HL-60 (cell line): ENCODE results near the gene YIPF5.

Source experiments
- DNase-seq, 2 experiments: peaks; one replicate each; pipeline ENCODE4 v3.0.0-alpha.2; 2010 to 2020; ENCODE audit warnings: low read depth in 1 of 2, low spot score in 1 of 2
- H3K27ac ChIP-seq: fragments of 250-450 bp; sonication (Bioruptor Pico); replicated peaks from 2 replicates; pipeline ENCODE4 v1.5.1; 2020; ENCODE audit warnings: mild to moderate bottlenecking, moderate library complexity
- H3K27me3 ChIP-seq: fragments of 250-450 bp; sonication (Bioruptor Pico); 2 replicates; pipeline ENCODE4 v1.5.1; 2021; ENCODE audit warnings: mild to moderate bottlenecking, moderate library complexity; ENCODE audit not compliant: insufficient read depth, poor library complexity, severe bottlenecking
- H3K4me3 ChIP-seq: replicated peaks from 2 replicates; pipeline ENCODE4 v1.5.1; 2011; ENCODE audit warnings: mild to moderate bottlenecking, control low read depth, low read length; ENCODE audit not compliant: insufficient read depth
- CTCF ChIP-seq: IDR thresholded peaks from one replicate; pipeline ENCODE4 v1.5.1; 2011; ENCODE audit warnings: low read length, control low read depth, inconsistent platforms; ENCODE audit not compliant: insufficient read depth
- GABPA ChIP-seq: IDR thresholded peaks from 2 replicates; pipeline ENCODE4 v1.6.1; 2012; ENCODE audit warnings: low read depth
- POLR2AphosphoS5 ChIP-seq: IDR thresholded peaks from 2 replicates; pipeline ENCODE4 v1.6.1; 2012; ENCODE audit warnings: low read depth
- REST ChIP-seq: IDR thresholded peaks from 2 replicates; pipeline ENCODE4 v1.6.1; 2012; ENCODE audit warnings: low read depth; ENCODE audit not compliant: insufficient replicate concordance
- SPI1 ChIP-seq: IDR thresholded peaks from 2 replicates; pipeline ENCODE4 v1.6.1; 2012; ENCODE audit warnings: low read depth, mild to moderate bottlenecking, borderline replicate concordance

YIPF5 gene

GRCh38 chr5:144156767-144157171, 13.7 kb downstream of the YIPF5 start:
- Histone ChIP-seq H3K4me3 (no peak overlapping the region), H3K27me3 (no peaks in the 10 kb centered on the region), H3K27ac (no peak overlapping the region)
- no peak for TF ChIP-seq CTCF
- no peak for TF ChIP-seq SPI1
- TF ChIP-seq REST = no peak
- TF ChIP-seq POLR2AphosphoS5 = no peak
- TF ChIP-seq GABPA = no peak
- no peak for DNase-seq

- TF ChIP-seq REST = no peak
- no peak for TF ChIP-seq CTCF
- no peak for TF ChIP-seq POLR2AphosphoS5
- TF ChIP-seq GABPA = no peak
- no peak for TF ChIP-seq SPI1
- no peak for DNase-seq
- H3K27me3 ChIP-seq = no peaks in the 10 kb centered on the region
- H3K27ac ChIP-seq = no peak overlapping the region
- no peak overlapping the region for H3K4me3 ChIP-seq
Measured at GRCh38 chr5:144151026-144151425, 19.4 kb downstream of the YIPF5 start.

- no peaks in the 10 kb centered on the region for H3K27me3 ChIP-seq
- TF ChIP-seq CTCF (no peak), SPI1 (no peak), POLR2AphosphoS5 (no peak), GABPA (no peak), REST (no peak)
- no peak overlapping the region for H3K4me3 ChIP-seq
- no peak overlapping the region for H3K27ac ChIP-seq
- DNase-seq = peak in 1 of 2 experiments; percentile 21
Measured at GRCh38 chr5:144144956-144145751, 25.3 kb downstream of the YIPF5 start.
